Measurements from ENCODE around the gene RABGAP1L. TPM values are rescaled to one million over a fixed set of nuclear protein-coding genes. Genes with fewer than 3 reads are reported as not detected.

RABGAP1L gene
- polyA plus RNA-seq, 1 donor (not counting 4 experiments of a cell fraction or from before 2014, with no cell fraction given): 24.2 TPM

DNA sequence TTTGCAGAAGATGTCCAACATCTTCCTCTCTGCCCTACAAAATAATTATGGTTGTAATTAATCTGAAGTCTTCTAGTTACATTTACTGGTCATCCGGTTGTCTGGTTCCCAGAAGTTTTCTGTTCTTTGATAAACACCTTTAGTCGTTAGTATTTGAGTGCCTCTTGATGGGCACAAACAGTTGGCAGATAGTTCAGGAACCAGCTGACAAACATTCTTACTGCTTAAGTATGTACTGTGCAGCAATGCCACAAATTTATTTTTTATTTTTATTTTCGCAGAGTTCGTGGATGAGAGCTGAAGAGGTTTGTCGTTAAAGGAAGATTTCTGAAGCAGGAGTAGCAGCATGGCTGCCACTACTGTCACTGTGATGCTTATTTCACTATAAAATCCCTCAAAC is 84.7 kb downstream of the RABGAP1L start:
- DNase-seq (ENCODE audit: low read depth, low spot score) (no peak), FAIRE-seq (no peak)
- Histone ChIP-seq H3K4me2 (ENCODE audit: control insufficient read depth, extremely low read depth, insufficient read depth, low read depth, low read length) (no peak overlapping the region), H4K20me1 (ENCODE audit: control insufficient read depth, extremely low read depth, insufficient read depth, low read length) (no peaks in the 10 kb centered on the region), H3K36me3 (ENCODE audit: control insufficient read depth in 2 of 2, extremely low read depth in 1 of 2, insufficient read depth in 2 of 2, low read length in 2 of 2) (peaks cover 0 to 3% of the 10 kb centered on the region in 2 experiments), H3K9ac (ENCODE audit: control insufficient read depth, extremely low read depth, insufficient read depth, low read length) (no peak overlapping the region), H3K9me1 (ENCODE audit: control insufficient read depth, extremely low read depth, insufficient read depth, low read length) (no peaks in the 10 kb centered on the region), H3K4me1 (ENCODE audit: control insufficient read depth, extremely low read depth, insufficient read depth, low read length) (no peaks in the 10 kb centered on the region), H3K4me3 (ENCODE audit: control insufficient read depth in 2 of 3, extremely low read depth in 1 of 3, insufficient read depth in 2 of 3, low read depth in 1 of 3, low read length in 3 of 3) (no peak overlapping the region), H3K79me2 (ENCODE audit: control insufficient read depth, insufficient read depth, low read length) (no peaks in the 10 kb centered on the region), H3K27ac (ENCODE audit: control insufficient read depth, insufficient read depth, low read length) (no peak overlapping the region), H2AFZ (ENCODE audit: control insufficient read depth, low read length) (no peak overlapping the region), H3K9me3 (ENCODE audit: control insufficient read depth, low read depth, low read length) (no peaks in the 10 kb centered on the region), H3K27me3 (ENCODE audit: control insufficient read depth, extremely low read depth, insufficient read depth, low read length) (no peaks in the 10 kb centered on the region)
- TF ChIP-seq, protein P1, sequence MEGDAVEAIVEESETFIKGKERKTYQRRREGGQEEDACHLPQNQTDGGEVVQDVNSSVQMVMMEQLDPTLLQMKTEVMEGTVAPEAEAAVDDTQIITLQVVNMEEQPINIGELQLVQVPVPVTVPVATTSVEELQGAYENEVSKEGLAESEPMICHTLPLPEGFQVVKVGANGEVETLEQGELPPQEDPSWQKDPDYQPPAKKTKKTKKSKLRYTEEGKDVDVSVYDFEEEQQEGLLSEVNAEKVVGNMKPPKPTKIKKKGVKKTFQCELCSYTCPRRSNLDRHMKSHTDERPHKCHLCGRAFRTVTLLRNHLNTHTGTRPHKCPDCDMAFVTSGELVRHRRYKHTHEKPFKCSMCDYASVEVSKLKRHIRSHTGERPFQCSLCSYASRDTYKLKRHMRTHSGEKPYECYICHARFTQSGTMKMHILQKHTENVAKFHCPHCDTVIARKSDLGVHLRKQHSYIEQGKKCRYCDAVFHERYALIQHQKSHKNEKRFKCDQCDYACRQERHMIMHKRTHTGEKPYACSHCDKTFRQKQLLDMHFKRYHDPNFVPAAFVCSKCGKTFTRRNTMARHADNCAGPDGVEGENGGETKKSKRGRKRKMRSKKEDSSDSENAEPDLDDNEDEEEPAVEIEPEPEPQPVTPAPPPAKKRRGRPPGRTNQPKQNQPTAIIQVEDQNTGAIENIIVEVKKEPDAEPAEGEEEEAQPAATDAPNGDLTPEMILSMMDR (optimal IDR thresholded peaks at IDR 0.05 in 1 of 3, IDR thresholded peaks at IDR 0.05 in 1 of 3, conservative IDR thresholded peaks at IDR 0.05 in 1 of 3; ENCODE audit: extremely low read depth in 1 of 3, insufficient read depth in 2 of 3, low read length in 3 of 3): no peak
- no peak for TF ChIP-seq EZH2 (IDR thresholded peaks at IDR 0.05; ENCODE audit: low read length)
- dilution Hi-C loops (cut with MboI; ENCODE audit: extremely low pct_ligation_motif_present, low sequenced_read_pairs): no loop called here

DNA sequence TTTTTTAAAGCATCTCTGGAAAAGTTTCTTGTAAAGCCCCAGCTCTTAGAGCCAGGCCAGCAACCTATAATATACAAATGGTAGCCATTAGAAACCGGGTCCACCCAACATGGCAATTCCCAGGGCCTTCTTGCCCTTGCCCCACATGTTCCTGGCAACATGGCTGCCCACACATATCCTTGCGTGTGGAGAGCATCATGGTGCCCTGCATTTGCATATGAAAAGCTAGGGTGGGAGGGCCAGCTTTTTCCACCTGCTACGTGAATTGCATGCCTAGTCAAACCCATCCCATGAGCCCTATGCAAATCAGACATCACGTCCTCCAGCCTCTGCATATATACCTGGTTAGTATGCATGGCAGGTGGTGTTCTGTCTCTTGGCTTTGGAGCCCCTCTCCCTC is 88.2 kb downstream of the RABGAP1L start:
- H3K27ac ChIP-seq (ENCODE audit: control insufficient read depth, insufficient read depth, low read length): no peak overlapping the region
- dilution Hi-C loops (cut with MboI; ENCODE audit: extremely low pct_ligation_motif_present, low sequenced_read_pairs): no loop called here
- H3K9me3 ChIP-seq (ENCODE audit: control insufficient read depth, low read depth, low read length): no peaks in the 10 kb centered on the region
- FAIRE-seq (no peak), DNase-seq (ENCODE audit: low read depth, low spot score) (no peak)
- H3K9me1 ChIP-seq (ENCODE audit: control insufficient read depth, extremely low read depth, insufficient read depth, low read length): no peaks in the 10 kb centered on the region
- TF ChIP-seq, protein P1 (optimal IDR thresholded peaks at IDR 0.05 in 1 of 3, IDR thresholded peaks at IDR 0.05 in 1 of 3, conservative IDR thresholded peaks at IDR 0.05 in 1 of 3; ENCODE audit: extremely low read depth in 1 of 3, insufficient read depth in 2 of 3, low read length in 3 of 3): no peak
- TF ChIP-seq EZH2 (IDR thresholded peaks at IDR 0.05; ENCODE audit: low read length): no peak
- H3K27me3 ChIP-seq (ENCODE audit: control insufficient read depth, extremely low read depth, insufficient read depth, low read length): no peaks in the 10 kb centered on the region
- H3K36me3 ChIP-seq (ENCODE audit: control insufficient read depth in 2 of 2, extremely low read depth in 1 of 2, insufficient read depth in 2 of 2, low read length in 2 of 2): peaks cover 0 to 2% of the 10 kb centered on the region in 2 experiments
- no peak overlapping the region for H3K4me2 ChIP-seq (ENCODE audit: control insufficient read depth, extremely low read depth, insufficient read depth, low read depth, low read length)
- H3K4me3 ChIP-seq (ENCODE audit: control insufficient read depth in 2 of 3, extremely low read depth in 1 of 3, insufficient read depth in 2 of 3, low read depth in 1 of 3, low read length in 3 of 3): no peak overlapping the region
- H3K79me2 ChIP-seq (ENCODE audit: control insufficient read depth, insufficient read depth, low read length): no peaks in the 10 kb centered on the region
- H2AFZ ChIP-seq (ENCODE audit: control insufficient read depth, low read length): no peak overlapping the region
- H4K20me1 ChIP-seq (ENCODE audit: control insufficient read depth, extremely low read depth, insufficient read depth, low read length): no peaks in the 10 kb centered on the region
- H3K4me1 ChIP-seq (ENCODE audit: control insufficient read depth, extremely low read depth, insufficient read depth, low read length): no peaks in the 10 kb centered on the region
- no peak overlapping the region for H3K9ac ChIP-seq (ENCODE audit: control insufficient read depth, extremely low read depth, insufficient read depth, low read length)

Measured in keratinocyte (primary cell).